SW 1271 (cell line): ENCODE results near the gene ELAVL1.
A peak's percentile ranks its signal among the peaks of the same experiment; 100 is the strongest.

Source experiments
- DNase-seq, 2 experiments: peaks; one replicate each; lab custom pipeline; 2025; lab: John Stamatoyannopoulos, UW

The ELAVL1 gene

GRCh38 chr19:8021374-8021773 is 15.9 kb upstream of the ELAVL1 start:
- no peak for DNase-seq

GRCh38 chr19:8020681-8021080 is 15.2 kb upstream of the ELAVL1 start:
- no peak for DNase-seq

- no peak for DNase-seq
These were observed 12.4 kb upstream of the ELAVL1 start for GRCh38 chr19:8017808-8018207.

- DNase-seq = no peak
These were observed 523 bp downstream of the ELAVL1 start for GRCh38 chr19:8004723-8005513.

DNA sequence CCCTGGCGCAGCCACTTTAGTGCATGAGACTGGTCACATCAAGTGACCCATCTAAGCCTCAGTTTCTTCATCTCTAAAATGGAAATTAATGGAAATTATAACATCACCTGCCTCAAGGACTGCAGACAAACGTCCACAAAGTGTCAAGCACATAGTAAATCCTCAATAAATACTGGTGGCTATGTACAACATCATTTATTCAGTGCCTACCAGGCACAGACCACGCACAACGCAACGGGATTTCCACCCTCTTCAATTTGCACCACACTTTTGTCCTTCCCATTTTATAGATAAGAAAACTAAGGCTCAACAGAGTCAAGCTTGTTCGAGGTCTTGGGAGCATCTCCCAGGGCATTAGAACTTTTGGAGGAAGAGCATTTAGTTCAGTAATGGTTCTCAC is 1.4 kb downstream of the ELAVL1 start:
- no peak for DNase-seq

DNA sequence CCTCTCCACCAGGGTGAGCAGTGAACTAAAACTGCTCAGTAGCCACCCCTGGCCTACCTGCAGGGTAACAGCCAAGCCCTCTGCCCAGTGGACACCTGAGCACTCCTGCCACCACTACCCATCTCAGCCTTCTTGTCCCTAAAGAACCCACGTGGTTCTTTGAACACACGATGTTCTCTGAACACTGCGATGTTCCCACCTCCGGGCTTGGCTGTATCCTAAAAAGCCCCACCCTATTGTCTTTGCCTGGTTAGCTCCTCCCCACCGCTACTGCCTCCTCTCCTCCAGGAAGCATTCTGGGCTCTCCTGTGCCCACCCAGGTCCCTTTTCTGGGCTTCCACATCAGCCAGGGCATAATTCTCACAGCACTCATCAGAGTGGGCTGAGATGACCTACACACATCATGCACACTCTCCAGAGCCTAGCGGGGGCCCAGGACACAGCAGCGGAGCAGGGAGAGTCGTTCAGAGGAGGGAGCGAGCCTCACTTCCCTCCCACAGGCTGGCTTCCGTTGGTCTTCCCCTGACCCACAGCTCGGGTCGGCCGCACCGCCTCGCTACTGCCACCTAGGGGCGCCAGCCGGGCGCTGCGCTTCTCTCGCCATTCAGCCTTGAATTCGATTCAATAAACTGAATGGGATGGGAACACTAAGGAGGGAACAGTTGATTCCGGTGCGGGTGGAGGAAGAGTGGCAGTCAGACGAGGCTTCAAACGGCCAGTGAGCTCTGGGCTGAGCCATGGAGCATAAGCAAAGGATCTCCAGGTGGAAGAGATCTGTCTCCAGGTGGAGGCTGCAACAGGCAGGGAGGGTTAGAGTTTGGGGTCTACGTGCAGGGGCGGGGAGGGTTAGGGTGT is 3.2 kb downstream of the ELAVL1 start:
- peak; percentile 45 to 82 for DNase-seq

- no peak for DNase-seq
These were observed 3.8 kb downstream of the ELAVL1 start for GRCh38 chr19:8001651-8001994.

GRCh38 chr19:8000298-8001038 is 5.0 kb downstream of the ELAVL1 start:
- DNase-seq = no peak

DNA sequence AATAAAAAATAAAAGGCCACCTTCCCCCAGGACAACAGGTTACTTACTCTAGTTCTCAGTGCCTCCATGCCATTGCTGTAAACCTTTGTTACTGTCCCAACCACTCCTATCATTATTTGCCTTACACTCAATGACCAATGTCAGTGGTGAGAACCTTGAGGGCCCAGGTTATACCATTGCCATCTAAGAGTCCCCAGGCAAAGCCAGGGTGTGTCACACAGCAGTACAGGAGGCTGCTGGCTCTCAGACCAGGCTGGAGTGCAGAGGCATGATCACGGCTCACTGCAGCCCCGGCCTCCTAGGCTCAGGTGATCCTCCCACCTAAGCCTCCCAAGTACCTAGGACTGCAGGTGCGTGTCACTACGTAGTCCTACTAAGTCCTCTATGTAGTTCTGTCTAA is 6.1 kb downstream of the ELAVL1 start:
- no peak for DNase-seq

GRCh38 chr19:7997809-7998480 is 7.5 kb downstream of the ELAVL1 start:
- no peak for DNase-seq

GRCh38 chr19:7996883-7997282 is 8.6 kb downstream of the ELAVL1 start:
- DNase-seq = no peak

- DNase-seq = no peak
These were observed 9.7 kb downstream of the ELAVL1 start for GRCh38 chr19:7995810-7996158.

GRCh38 chr19:7994928-7995809 is 10.3 kb downstream of the ELAVL1 start:
- DNase-seq = no peak

DNA sequence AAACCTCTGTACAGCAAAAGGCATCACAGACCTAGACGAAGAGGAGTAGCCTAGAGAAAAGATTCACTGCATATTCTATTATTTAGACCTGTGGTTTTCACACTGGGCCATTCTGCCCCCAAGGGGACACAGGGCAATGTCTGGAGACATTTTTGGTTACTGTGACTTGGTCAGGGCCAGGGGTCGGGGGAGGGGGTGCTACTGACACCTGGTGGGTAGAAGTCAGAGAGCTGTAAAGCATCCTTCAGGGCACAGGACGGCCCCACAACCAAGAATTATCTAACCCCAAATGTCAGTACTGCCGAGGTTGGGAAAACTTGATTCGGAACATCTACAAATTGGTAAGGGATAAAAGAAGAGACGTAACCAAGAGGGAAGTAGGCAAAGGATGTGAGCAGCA is 11.3 kb downstream of the ELAVL1 start:
- no peak for DNase-seq

DNA sequence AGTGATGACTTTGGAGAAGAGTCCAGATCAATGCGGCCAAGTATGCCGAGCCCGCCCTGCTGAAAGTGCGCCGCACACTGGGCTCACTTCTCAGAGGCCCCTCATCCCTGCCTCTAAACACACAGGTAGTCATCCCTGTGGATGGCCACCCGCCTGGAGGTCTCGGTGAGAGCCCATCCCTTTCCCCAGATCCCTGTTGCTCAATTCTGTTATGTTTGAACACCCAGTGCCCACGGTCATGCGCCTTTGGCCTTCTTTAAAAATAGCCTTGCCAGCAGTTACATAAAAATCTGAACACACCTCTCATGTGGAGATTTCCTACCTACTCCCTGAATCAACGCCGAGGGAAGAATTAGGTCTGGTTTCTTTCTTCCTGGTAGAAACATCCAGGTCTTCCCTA is 11.9 kb downstream of the ELAVL1 start:
- DNase-seq = no peak

DNA sequence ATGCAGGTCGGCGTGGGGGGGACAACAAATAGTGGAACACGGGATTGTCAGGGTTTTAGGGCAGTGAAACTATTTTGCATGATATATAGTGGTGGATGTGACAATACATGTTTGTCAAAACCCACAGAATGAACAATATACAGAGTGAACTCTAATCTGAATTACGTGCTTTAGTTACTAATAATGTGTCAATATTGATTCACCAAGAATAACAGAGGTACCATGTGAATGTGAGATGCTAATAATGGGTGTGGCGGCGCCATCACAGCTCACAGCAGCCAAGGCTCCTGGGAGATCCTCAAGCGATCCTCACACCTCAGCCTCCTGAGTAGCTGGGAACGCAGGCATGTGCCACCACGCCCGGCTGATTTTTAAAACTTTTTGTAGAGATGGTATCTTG is 12.9 kb downstream of the ELAVL1 start:
- no peak for DNase-seq

GRCh38 chr19:7989071-7989575 is 16.3 kb downstream of the ELAVL1 start:
- peak in 1 of 2 experiments; percentile 22 for DNase-seq

GRCh38 chr19:7988307-7988706 is 17.1 kb downstream of the ELAVL1 start:
- DNase-seq = no peak

GRCh38 chr19:7987114-7987768 is 18.2 kb downstream of the ELAVL1 start:
- no peak for DNase-seq

GRCh38 chr19:7986321-7987113 is 18.9 kb downstream of the ELAVL1 start:
- peak in 1 of 2 experiments; percentile 73 for DNase-seq
